ENCODE measurements around the gene AMBN. TPM values are rescaled to one million over a fixed set of nuclear protein-coding genes. Genes with fewer than 3 reads are reported as not detected.

The AMBN gene
- total RNA-seq, 1 donor from 2014 or later = not detected

Other genes with a start within 250 kb of the AMBN start
- gene SMR3A, start 231.5 kb upstream of the AMBN start, total RNA-seq = not detected in 2 replicates
- not detected in 2 replicates for gene SMR3B, start 209.1 kb upstream of the AMBN start, total RNA-seq
- not detected in 2 replicates for gene OPRPN, start 194.3 kb upstream of the AMBN start, total RNA-seq
- gene MUC7, start 120.1 kb upstream of the AMBN start, total RNA-seq = not detected in 2 replicates
- not detected in 2 replicates for gene AMTN, start 73.7 kb upstream of the AMBN start, total RNA-seq
- not detected in 2 replicates for gene ENAM, start 36.5 kb downstream of the AMBN start, total RNA-seq
- not detected in 2 replicates for gene JCHAIN, start 74.3 kb downstream of the AMBN start, total RNA-seq
- 45.9 and 47.6 TPM in 2 replicates for gene UTP3, start 96.3 kb downstream of the AMBN start, total RNA-seq
- gene RUFY3, start 129.7 kb downstream of the AMBN start, total RNA-seq = 11.5 and 14.8 TPM in 2 replicates
- 122 and 124 TPM in 2 replicates for gene GRSF1, start 247.6 kb downstream of the AMBN start, total RNA-seq